B cell (primary cell): Measurements from ENCODE around the gene TMEM221. TPM values are rescaled to one million over a fixed set of nuclear protein-coding genes. Genes with fewer than 3 reads are reported as not detected.

Experiments
- ATAC-seq: fragments of 200-7000 bp; cut with Tn5 transposase; one replicate; pipeline ENCODE4 v1.10.0; 2021; ENCODE audit warnings: low read depth, mild to moderate bottlenecking, moderate number of reproducible peaks, moderate library complexity
- CTCF ChIA-PET: fragments of 350-600 bp; sonication (Branson Sonifier 250); formaldehyde crosslinking; loops from one replicate; lab custom pipeline; 2021; ENCODE audit warnings: antibody characterized with exemption, inconsistent platforms; lab: Charles Lee
- POLR2A ChIA-PET: fragments of 350-600 bp; sonication (Branson Sonifier 250); formaldehyde crosslinking; loops from one replicate; lab custom pipeline; 2021; ENCODE audit warnings: antibody characterized with exemption; lab: Charles Lee
- DNase-seq: peaks from one replicate; pipeline ENCODE4 v3.0.0; 2013
- H2AFZ ChIP-seq: 2 replicates; pipeline ENCODE4 v1.6.1; 2012; ENCODE audit warnings: mild to moderate bottlenecking, low read depth, low read length; ENCODE audit not compliant: insufficient read depth, poor library complexity, severe bottlenecking
- H3K27ac ChIP-seq, 2 donors: 1 replicate in 1 of 2; 2 replicates in 1 of 2; pipeline ENCODE4 v1.5.1; 2012 to 2013; ENCODE audit warnings: low read length in 2 of 2, mild to moderate bottlenecking in 2 of 2, moderate library complexity in 1 of 2
- H3K27me3 ChIP-seq, 4 experiments: fragments of 200-600 bp in 1 of 4; sonication (generic) in 1 of 4; replicated peaks in 1 of 4; 1 replicate in 2 of 4; 2 replicates in 2 of 4; pipeline versions ENCODE4 v1.6.1 to v1.7.0; 2013 to 2016; ENCODE audit warnings: low read length in 3 of 4, mild to moderate bottlenecking in 2 of 4, mixed read lengths in 1 of 4, moderate library complexity in 1 of 4; ENCODE audit not compliant: insufficient read depth in 4 of 4, control insufficient read depth in 3 of 4; ENCODE audit errors: control extremely low read depth in 1 of 4
- H3K36me3 ChIP-seq, 2 experiments: replicated peaks in 1 of 2; 1 replicate in 1 of 2; 2 replicates in 1 of 2; pipeline versions ENCODE4 v1.6.1 to v1.7.1; 2013; ENCODE audit warnings: low read length in 1 of 2; ENCODE audit not compliant: insufficient read depth in 2 of 2, control insufficient read depth in 1 of 2; ENCODE audit errors: control extremely low read depth in 1 of 2, extremely low read depth in 1 of 2
- H3K4me1 ChIP-seq, 2 donors: fragments of 200-600 bp in 1 of 2; sonication (generic) in 1 of 2; 1 replicate in 1 of 2; 2 replicates in 1 of 2; pipeline versions ENCODE4 v1.5.1 to v1.6.1; 2013 to 2017; ENCODE audit warnings: low read length in 2 of 2; ENCODE audit not compliant: control insufficient read depth in 2 of 2, insufficient read depth in 2 of 2
- H3K4me2 ChIP-seq: replicated peaks from 2 replicates; pipeline ENCODE3; 2012; ENCODE audit warnings: mild to moderate bottlenecking, low read depth, low read length; ENCODE audit not compliant: poor library complexity, severe bottlenecking
- H3K4me3 ChIP-seq, 5 experiments: fragments of 200-600 bp in 1 of 5; sonication (generic) in 1 of 5; 1 replicate in 3 of 5; 2 replicates in 2 of 5; pipeline versions ENCODE4 v1.5.1 to v1.7.0; 2011 to 2016; ENCODE audit warnings: low read length in 4 of 5, mild to moderate bottlenecking in 4 of 5, low read depth in 2 of 5, control low read depth in 1 of 5, moderate library complexity in 1 of 5; ENCODE audit not compliant: insufficient read depth in 1 of 5; ENCODE audit errors: control extremely low read depth in 1 of 5, extremely low read depth in 1 of 5
- H3K79me2 ChIP-seq: fragments of 200-600 bp; sonication (generic); one replicate; pipeline ENCODE4 v1.6.0; 2016; ENCODE audit warnings: low read length; ENCODE audit not compliant: control insufficient read depth, insufficient read depth
- H3K9ac ChIP-seq: fragments of 200-600 bp; sonication (generic); 2 replicates; pipeline ENCODE4 v1.6.1; 2017; ENCODE audit warnings: mild to moderate bottlenecking, low read length, moderate library complexity
- H3K9me3 ChIP-seq, 3 donors: one replicate each; pipeline versions ENCODE4 v1.6.1 to v1.7.1; 2013; ENCODE audit warnings: low read length in 2 of 3; ENCODE audit not compliant: control insufficient read depth in 2 of 3, insufficient read depth in 1 of 3; ENCODE audit errors: control extremely low read depth in 1 of 3
- H4K20me1 ChIP-seq: 2 replicates; pipeline ENCODE4 v1.6.0; 2012; ENCODE audit warnings: mild to moderate bottlenecking, low read length; ENCODE audit not compliant: insufficient read depth, control insufficient read depth, poor library complexity, severe bottlenecking
- H3K27ac Mint-ChIP-seq: one replicate; pipeline ENCODE4 v1.8.0; 2021; ENCODE audit warnings: mixed read lengths
- H3K27me3 Mint-ChIP-seq: one replicate; pipeline ENCODE4 v1.8.0; 2021; ENCODE audit warnings: mixed read lengths
- H3K4me1 Mint-ChIP-seq: one replicate; pipeline ENCODE4 v1.8.0; 2021; ENCODE audit warnings: mixed read lengths
- H3K4me3 Mint-ChIP-seq: one replicate; pipeline ENCODE4 v1.8.0; 2021; ENCODE audit warnings: mixed read lengths
- H3K9me3 Mint-ChIP-seq: one replicate; pipeline ENCODE4 v1.8.0; 2022; ENCODE audit warnings: mixed read lengths; ENCODE audit not compliant: insufficient read depth
- EZH2 ChIP-seq: IDR thresholded peaks from 2 replicates; pipeline ENCODE4 v1.6.1; 2012; ENCODE audit warnings: borderline replicate concordance, low read depth, mild to moderate bottlenecking, moderate library complexity, low read length; ENCODE audit not compliant: insufficient read depth, poor library complexity, severe bottlenecking
- WGBS: methylation state at CpG from one replicate; pipeline ENCODE4 v1.1.5; 2013; ENCODE audit warnings: missing lambda C conversion rate; ENCODE audit not compliant: insufficient coverage; 5-methylcytosine and 5-hydroxymethylcytosine counted together
- intact Hi-C: fragments of 100-400 bp; cut with micrococcal nuclease; formaldehyde crosslinking; loops from one replicate; pipeline ENCODE4 v1.10.0; 2022
- polyA plus RNA-seq: library from polyadenylated mRNA; depleted of rRNA; stranded (reverse); fragments of >200 nt; gene quantifications from 2 replicates; pipeline ENCODE4 v1.2.3, GENCODE V29; 2012
- total RNA-seq, 2 donors: library from RNA; stranded (reverse); fragments of 120-200 nt in 1 of 2; gene quantifications; 1 replicate in 1 of 2; 2 replicates in 1 of 2; pipeline versions ENCODE4 v1.2.3 to v1.2.4, GENCODE V29; 2013 to 2022
- TF ChIP-seq, protein P1 (sequence below): fragments of 200-600 bp; IDR thresholded peaks from one replicate; pipeline ENCODE4 v1.8.0; 2022; ENCODE audit warnings: antibody characterized with exemption, mild to moderate bottlenecking

TMEM221 gene
- total and polyA plus RNA-seq, 2 donors (not counting 1 experiment from before 2014, with no cell fraction given), result not detected

DNA sequence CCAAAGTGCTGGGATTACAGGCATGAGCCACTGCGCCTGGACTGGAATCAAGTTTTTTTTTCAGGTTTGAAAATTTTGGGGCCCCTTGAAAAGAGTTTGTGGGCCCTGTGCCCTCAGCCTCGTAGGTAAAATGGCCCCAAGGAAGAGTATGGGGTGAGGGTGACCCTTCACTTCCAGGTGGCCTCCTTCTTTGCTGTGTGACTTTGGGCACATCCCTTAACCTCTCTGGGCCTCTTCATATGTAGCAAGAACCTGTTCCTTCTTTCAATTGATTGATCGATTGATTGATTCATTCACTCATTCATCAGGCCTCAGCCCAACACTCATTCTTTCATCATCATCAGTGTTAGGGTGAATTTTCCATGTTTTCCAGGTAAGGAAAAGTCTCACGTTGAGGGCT is 3.4 kb upstream of the TMEM221 start:
- Mint-ChIP-seq H3K27me3 (peaks cover 42% of the 10 kb centered on the region), H3K9me3 (no peaks in the 10 kb centered on the region), H3K4me3 (no peak overlapping the region), H3K27ac (no peak overlapping the region), H3K4me1 (peaks cover 16% of the 10 kb centered on the region)
- H3K79me2 ChIP-seq, result no peaks in the 10 kb centered on the region
- POLR2A ChIA-PET, result no interaction called here
- DNase-seq, result no peak
- CTCF ChIA-PET, result no interaction called here
- no peak for TF ChIP-seq EZH2
- TF ChIP-seq, protein P1, sequence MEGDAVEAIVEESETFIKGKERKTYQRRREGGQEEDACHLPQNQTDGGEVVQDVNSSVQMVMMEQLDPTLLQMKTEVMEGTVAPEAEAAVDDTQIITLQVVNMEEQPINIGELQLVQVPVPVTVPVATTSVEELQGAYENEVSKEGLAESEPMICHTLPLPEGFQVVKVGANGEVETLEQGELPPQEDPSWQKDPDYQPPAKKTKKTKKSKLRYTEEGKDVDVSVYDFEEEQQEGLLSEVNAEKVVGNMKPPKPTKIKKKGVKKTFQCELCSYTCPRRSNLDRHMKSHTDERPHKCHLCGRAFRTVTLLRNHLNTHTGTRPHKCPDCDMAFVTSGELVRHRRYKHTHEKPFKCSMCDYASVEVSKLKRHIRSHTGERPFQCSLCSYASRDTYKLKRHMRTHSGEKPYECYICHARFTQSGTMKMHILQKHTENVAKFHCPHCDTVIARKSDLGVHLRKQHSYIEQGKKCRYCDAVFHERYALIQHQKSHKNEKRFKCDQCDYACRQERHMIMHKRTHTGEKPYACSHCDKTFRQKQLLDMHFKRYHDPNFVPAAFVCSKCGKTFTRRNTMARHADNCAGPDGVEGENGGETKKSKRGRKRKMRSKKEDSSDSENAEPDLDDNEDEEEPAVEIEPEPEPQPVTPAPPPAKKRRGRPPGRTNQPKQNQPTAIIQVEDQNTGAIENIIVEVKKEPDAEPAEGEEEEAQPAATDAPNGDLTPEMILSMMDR, result no peak
- H2AFZ ChIP-seq, result no peak overlapping the region
- H3K36me3 ChIP-seq, result no peaks in the 10 kb centered on the region
- no peak overlapping the region for H3K4me3 ChIP-seq
- no peak overlapping the region for H3K4me2 ChIP-seq
- ATAC-seq, result no peak
- H4K20me1 ChIP-seq, result no peaks in the 10 kb centered on the region
- H3K27me3 ChIP-seq, result peaks cover 0 to 74% (median 26%) of the 10 kb centered on the region in 4 experiments
- 100% methylated on average over 2 of the region's 4 CpGs for WGBS
- no peak overlapping the region for H3K9ac ChIP-seq
- intact Hi-C loops, result no loop called here
- no peak overlapping the region for H3K27ac ChIP-seq
- peaks cover 2 to 11% (median 3%) of the 10 kb centered on the region in 3 donors for H3K9me3 ChIP-seq
- peaks cover 14 to 17% of the 10 kb centered on the region in 2 donors for H3K4me1 ChIP-seq

DNA sequence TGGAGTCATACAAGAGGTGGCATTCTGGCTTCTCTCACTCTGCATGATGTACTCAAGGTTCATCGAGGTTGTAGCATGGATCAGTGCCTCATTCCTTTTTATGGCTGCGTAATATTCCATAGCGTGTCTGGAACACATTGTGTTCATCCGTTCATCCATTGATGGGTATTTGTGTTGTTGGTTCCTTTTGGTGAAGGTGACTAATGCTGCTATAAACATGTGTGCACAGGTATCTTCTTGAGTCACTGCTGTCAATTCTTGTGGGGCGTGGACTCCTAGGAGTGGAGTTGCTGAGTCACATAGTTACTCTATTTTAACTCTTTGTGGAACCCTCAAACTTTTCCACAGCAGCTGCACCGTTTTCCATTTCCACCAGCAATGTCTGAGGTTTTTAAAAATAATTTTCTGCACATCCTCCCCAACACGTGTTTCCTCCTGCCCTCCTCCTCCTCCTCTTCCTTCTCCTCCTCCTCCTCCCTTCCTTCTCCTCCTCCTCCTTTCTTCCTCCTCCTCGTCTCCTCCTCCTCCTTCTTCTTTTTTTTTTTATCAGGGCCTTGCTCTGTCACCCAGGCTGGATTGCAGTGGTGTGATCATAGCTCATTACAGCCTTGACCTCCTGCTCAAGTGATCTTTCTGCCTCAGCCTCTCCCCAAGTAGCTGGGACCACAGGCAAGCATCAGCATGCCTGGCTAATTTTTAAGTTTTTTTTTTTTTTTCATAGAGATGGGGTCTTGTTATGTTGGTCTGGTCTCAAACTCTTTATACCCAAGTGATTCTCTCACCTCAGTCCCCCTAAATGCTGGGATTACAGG is 2.0 kb upstream of the TMEM221 start:
- no peaks in the 10 kb centered on the region for H3K79me2 ChIP-seq
- WGBS, result 84% methylated on average over 4 of the region's 8 CpGs
- ATAC-seq, result no peak
- H3K4me3 ChIP-seq, result no peak overlapping the region
- CTCF ChIA-PET, result interaction anchor here (0.7 to 0.9 kb wide), 2 partner anchors 130 to 171 kb away, joined by 3 to 4 read pairs; no protein-coding TSS in a partner anchor
- Mint-ChIP-seq H3K4me1 (peaks cover 16% of the 10 kb centered on the region), H3K27ac (no peak overlapping the region), H3K27me3 (peaks cover 39% of the 10 kb centered on the region), H3K9me3 (no peaks in the 10 kb centered on the region), H3K4me3 (peak overlapping the region; percentile 7)
- no peaks in the 10 kb centered on the region for H3K36me3 ChIP-seq
- no peak overlapping the region for H3K9ac ChIP-seq
- H3K27me3 ChIP-seq, result peaks cover 0 to 65% (median 22%) of the 10 kb centered on the region in 4 experiments
- H4K20me1 ChIP-seq, result no peaks in the 10 kb centered on the region
- TF ChIP-seq, protein P1, result no peak
- TF ChIP-seq EZH2, result no peak
- H3K4me1 ChIP-seq, result peaks cover 14 to 17% of the 10 kb centered on the region in 2 donors
- no peak overlapping the region for H3K4me2 ChIP-seq
- peaks cover 2 to 11% (median 3%) of the 10 kb centered on the region in 3 donors for H3K9me3 ChIP-seq
- intact Hi-C loops, result no loop called here
- POLR2A ChIA-PET, result interaction anchor here (0.6 to 0.7 kb wide), 3 partner anchors 62 to 448 kb away, joined by 3 to 12 read pairs (median 8); no protein-coding TSS in a partner anchor
- no peak overlapping the region for H2AFZ ChIP-seq
- H3K27ac ChIP-seq, result no peak overlapping the region
- DNase-seq, result no peak
